Esophagus muscularis mucosa (tissue), 3 donors: Measurements from ENCODE around the gene FRRS1L.

ENCODE experiments used
- CTCF ChIP-seq, 3 experiments: fragments of 200-600 bp in 2 of 3; fragments of 450-650 bp in 1 of 3; sonication (generic) in 2 of 3; IDR thresholded peaks; one replicate each; pipeline ENCODE4 v1.5.1; 2017 to 2019; ENCODE audit warnings: antibody characterized with exemption in 3 of 3, mild to moderate bottlenecking in 2 of 3, moderate library complexity in 1 of 3
- POLR2A ChIP-seq: fragments of 450-650 bp; IDR thresholded peaks from one replicate; pipeline ENCODE4 v1.6.1; 2017; ENCODE audit warnings: antibody characterized with exemption, moderate library complexity, mild to moderate bottlenecking, low read depth
- POLR2AphosphoS5 ChIP-seq, 2 donors: sonication (generic); formaldehyde crosslinking; IDR thresholded peaks; one replicate each; pipeline ENCODE4 v1.6.1; 2017; ENCODE audit warnings: antibody characterized with exemption in 2 of 2

- TF ChIP-seq POLR2A, result no peak
- no peak for TF ChIP-seq CTCF (IDR thresholded peaks at IDR 0.05)
- no peak for TF ChIP-seq POLR2AphosphoS5 (IDR thresholded peaks at IDR 0.05)
Measured at GRCh38 chr9:109094268-109094667, 72.8 kb downstream of the FRRS1L start.
